Gastroesophageal sphincter (tissue), 3 donors: ENCODE results near the gene OBSL1.

Source experiments
- EP300 ChIP-seq: sonication (generic); formaldehyde crosslinking; IDR thresholded peaks from one replicate; pipeline ENCODE4 v1.6.1; 2017; ENCODE audit warnings: antibody characterized with exemption, mild to moderate bottlenecking
- POLR2A ChIP-seq, 2 donors: fragments of 450-650 bp; IDR thresholded peaks; one replicate each; pipeline ENCODE4 v1.6.1; 2017; ENCODE audit warnings: antibody characterized with exemption in 2 of 2, mild to moderate bottlenecking in 2 of 2, moderate library complexity in 1 of 2
- TF ChIP-seq, protein P1 (sequence below), 4 experiments: fragments of 200-600 bp in 2 of 4; fragments of 450-650 bp in 2 of 4; sonication (generic) in 1 of 4; IDR thresholded peaks; one replicate each; pipeline ENCODE4 v1.5.1; 2017 to 2019; ENCODE audit warnings: antibody characterized with exemption in 4 of 4, mild to moderate bottlenecking in 2 of 4, moderate library complexity in 2 of 4

DNA sequence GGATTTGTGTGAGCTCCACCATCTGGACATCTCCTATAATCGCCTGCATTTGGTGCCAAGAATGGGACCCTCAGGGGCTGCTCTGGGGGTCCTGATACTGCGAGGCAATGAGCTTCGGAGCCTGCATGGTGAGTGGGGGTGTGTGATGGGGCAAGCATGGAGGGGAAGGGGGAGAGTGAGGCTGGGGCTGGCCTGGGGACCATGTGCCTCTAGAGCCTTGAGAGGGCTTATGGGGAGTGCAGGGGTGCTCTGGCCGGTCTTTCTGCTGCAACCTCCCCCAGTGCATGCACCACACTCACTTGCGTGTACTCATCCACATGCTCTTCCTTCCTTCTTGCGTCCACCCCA, 34.2 kb upstream of the OBSL1 start:
- TF ChIP-seq POLR2A (IDR thresholded peaks at IDR 0.05) (no peak), EP300 (no peak)
- TF ChIP-seq, protein P1, sequence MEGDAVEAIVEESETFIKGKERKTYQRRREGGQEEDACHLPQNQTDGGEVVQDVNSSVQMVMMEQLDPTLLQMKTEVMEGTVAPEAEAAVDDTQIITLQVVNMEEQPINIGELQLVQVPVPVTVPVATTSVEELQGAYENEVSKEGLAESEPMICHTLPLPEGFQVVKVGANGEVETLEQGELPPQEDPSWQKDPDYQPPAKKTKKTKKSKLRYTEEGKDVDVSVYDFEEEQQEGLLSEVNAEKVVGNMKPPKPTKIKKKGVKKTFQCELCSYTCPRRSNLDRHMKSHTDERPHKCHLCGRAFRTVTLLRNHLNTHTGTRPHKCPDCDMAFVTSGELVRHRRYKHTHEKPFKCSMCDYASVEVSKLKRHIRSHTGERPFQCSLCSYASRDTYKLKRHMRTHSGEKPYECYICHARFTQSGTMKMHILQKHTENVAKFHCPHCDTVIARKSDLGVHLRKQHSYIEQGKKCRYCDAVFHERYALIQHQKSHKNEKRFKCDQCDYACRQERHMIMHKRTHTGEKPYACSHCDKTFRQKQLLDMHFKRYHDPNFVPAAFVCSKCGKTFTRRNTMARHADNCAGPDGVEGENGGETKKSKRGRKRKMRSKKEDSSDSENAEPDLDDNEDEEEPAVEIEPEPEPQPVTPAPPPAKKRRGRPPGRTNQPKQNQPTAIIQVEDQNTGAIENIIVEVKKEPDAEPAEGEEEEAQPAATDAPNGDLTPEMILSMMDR (IDR thresholded peaks at IDR 0.05), result no peak
